ENCODE results near the gene GLYATL3. TPM values are rescaled to one million over a fixed set of nuclear protein-coding genes. Genes with fewer than 3 reads are reported as not detected.

GLYATL3 gene
- total RNA-seq, 1 donor from 2014 or later, result not detected

DNA sequence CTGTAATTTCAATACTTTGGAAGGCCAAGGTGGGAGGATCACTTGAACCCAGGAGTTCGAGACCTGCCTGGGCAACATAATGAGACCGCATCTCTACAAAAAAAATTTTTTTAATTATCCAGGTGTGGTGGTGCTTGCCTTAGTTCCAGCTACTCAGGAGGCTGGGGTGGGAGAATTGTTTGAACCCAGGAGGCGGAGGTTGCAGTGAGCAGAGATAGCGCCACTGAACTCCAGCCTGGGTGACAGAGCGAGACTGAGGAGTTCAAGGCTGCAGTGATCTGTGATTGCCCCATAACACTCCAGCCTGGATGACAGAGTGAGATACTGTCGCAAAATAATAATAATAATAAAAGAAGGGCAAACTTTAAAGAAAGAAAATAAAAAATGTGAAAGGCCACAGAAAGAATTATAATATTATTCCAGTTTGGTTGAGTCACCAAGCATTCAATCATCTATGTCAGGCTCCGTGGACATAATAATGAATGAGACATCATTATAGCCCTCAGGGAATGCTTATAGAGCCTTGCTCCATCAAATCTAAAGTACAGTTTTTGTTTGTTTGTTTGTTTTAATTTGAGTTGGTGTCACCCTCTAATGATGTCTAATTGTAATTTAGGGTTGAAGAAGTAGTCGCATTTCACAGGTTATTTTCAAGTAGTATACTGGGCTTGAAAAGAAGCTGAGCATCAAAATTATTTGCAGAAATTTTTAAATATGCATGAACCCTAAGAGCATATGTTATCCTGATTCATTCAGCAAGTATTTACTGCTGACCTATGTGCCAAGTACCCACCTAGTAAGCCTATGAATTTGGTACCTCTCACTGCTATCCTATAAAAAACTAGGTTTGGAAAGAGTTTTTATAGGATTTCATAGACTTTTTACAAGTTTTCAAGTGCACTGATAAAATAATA lies 15.1 kb downstream of the GLYATL3 start:
- DNase-seq (ENCODE audit: low spot score), result no peak

DNA sequence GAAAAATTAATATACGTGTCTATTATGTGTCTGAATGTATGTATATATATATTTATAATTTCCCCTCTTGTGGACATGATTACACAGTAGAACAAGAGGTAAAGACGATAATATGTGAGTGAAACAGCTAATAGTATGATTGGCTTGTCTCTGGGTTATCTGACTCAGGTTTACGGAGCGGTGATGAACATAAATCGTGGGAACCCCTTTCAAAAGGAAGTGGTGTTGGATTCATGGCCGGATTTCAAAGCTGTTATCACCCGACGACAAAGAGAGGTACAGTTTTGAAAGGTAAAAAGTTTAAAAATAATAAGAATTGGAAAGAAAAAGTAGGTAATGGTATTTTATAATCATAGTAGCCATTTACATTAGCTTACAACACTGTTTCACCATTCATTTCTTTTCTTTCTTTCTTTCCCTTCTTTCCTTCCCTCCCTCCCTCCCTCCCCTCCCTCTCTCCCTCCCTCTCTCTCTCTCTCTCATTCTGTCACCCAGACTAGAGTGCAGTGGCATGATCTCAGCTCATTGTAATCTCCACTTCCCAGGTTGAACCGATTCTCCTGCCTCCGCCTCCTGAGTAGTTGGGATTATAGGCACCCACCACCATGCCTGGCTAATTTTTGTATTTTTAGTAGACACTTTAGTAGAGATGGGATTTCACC lies 15.9 kb downstream of the GLYATL3 start:
- no peak for DNase-seq (ENCODE audit: low spot score)

DNA sequence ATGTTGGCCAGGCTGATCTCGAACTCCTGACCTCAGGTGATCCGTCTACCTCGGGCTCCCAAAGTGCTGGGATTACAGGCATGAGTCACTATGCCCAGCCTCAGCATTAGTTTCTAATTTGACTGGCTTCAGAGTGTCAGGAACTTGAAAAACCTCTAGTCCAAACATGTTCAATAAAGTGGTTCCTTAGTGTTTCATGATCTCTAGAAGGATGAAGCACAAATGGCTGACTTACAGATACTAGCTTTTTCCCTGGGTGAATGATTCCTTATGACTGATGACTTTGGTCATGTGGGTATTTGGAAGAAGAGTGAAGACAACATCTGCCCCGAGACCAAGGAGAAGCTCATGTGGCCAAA lies 16.4 kb downstream of the GLYATL3 start:
- DNase-seq (ENCODE audit: low spot score), result no peak

DNA sequence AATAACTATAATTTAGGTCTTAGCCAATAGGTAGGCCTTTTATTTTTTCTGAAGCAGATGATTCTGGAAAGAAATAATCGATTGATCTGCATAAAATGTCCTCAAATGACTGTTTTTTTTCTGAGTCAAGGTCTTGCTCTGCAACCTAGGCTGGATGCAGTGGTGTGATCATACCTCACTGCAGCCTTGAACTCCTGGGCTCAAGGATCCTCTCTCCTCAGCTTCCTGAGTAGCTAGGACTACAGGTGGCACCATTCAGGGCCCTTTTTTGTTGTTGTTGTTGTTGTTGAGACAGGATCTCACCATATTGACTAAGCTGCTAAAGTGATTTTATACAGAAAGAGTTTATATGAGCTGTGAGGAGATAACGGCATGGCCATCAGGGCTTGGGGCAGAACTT lies 18.2 kb downstream of the GLYATL3 start:
- DNase-seq (ENCODE audit: low spot score), result no peak

DNA sequence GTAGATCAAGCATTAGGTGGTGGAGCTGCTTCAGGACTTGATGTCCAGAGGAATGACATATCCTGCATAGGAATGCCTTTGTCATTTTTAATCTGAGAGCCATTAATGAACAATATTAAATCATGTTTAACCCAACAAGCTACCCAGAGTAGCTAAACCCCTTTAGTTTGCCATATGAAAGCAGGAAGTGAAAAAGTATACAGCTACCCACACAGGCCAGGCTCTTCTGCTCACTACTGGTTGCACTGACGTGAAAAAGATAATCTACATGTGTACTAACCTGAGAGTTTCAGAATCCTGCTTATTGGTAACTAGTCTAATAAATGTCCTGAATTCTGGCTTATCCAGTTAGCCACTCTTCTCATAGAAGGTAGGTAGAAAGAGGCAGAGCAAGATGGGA lies 19.9 kb downstream of the GLYATL3 start:
- no peak for DNase-seq (ENCODE audit: low spot score)

DNA sequence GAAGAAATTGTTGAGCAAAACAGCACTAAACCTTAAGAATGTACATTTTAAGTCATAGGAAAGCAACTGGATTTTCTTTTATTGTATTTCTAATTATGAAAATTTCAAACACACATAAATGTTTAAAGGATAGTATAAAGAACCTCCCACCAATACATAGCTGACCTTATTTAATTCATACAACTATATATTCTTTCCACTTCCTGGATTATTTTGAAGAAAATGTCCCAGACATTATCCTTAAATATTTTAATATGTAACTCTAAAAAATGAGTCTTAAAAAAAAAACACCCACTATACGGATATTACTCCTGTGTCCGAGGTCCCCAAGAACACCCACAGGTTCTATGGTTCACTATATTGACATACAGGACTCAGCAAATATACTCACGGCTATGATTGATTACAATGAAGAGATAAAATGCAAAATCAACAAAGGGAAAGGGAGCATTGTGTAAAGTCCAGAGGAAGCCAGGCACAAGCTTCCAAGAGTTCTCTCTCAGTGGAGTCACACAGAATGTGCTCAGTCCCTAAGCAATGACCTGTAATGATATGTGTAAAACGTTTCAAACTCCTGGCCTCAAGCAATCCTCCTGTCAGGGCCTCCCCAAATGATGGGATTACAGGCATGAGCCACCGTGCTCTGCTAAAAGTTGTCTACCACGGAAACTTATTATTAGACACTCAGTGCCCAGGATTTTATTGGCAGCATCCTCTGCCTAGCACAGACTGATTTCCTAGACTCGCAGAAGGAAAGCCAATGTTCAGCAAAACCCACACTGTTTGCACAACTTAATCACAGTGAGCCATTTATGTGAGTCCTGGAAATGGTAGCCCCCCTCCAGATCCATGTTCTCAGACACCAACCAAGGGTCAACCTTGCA lies 23.2 kb downstream of the GLYATL3 start:
- no peak for DNase-seq (ENCODE audit: low spot score)

DNA sequence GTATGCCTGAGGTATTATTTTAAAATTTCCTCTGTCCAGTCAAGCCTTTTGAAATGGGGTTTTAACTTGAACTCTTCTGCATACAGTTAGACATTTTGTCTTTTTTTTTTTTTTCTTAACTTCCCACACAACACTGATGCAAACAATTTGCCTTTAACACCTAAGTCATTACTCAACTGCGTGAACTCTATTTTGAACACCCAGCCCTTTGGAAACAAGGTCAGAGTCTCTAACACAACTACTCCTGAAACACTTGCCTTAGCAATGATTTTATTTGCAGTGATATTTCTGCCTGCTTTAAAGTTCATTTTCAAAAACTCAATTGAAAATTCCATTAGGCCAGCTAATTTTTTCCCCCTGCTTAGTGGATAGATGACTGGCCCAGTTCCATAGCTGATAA lies 24.2 kb downstream of the GLYATL3 start:
- DNase-seq (ENCODE audit: low spot score), result no peak

DNA sequence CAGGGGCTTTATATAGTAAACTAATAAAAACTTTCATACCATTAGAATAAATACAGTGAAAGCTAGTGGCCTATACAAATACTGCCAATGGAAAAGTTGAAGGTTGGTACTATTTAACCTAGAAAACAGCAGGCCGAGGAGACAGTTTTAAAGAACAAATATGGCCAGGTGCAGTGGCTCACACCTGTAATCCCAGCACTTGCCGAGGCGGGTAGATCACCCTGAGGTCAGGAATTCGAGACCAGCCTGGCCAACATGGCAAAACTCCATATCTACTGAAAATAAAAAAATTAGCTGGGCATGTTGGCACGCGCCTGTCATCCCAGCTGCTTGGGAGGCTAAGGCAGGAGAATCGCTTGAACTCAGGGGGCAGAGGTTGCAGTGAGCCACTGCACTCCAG lies 24.8 kb downstream of the GLYATL3 start:
- no peak for DNase-seq (ENCODE audit: low spot score)

DNA sequence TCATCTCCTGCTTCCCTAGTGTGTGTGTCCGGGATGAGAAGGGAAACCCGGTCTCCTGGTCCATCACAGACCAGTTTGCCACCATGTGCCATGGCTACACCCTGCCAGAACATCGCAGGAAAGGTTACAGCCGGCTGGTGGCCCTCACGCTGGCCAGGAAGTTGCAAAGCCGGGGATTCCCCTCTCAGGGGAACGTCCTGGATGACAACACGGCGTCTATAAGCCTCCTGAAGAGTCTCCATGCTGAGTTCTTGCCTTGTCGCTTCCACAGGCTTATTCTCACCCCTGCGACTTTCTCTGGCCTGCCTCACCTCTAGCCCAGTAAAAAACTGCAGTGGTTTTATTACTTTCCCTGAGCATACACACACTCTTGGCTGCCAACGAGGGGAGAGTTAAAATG lies 26.9 kb downstream of the GLYATL3 start:
- DNase-seq (ENCODE audit: low spot score), result no peak

DNA sequence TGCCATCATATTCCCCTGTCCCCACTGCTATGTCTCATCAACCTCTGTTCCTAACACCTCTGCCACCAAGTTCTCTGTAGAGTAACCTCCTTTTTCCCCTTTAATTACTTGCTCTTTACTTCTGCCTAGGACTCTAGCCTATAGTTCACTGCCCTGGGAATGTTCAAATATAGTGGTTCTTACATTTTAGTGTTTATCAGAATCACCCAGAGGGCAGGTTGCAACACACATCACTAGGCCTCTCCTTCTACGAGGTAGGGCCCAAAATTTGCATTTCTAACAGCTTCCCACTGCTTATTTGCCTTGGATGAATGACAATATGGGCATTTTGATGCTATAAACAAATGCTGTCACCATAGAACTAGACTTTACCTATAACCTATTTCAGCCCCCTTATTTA lies 27.6 kb downstream of the GLYATL3 start:
- no peak for DNase-seq (ENCODE audit: low spot score)

DNA sequence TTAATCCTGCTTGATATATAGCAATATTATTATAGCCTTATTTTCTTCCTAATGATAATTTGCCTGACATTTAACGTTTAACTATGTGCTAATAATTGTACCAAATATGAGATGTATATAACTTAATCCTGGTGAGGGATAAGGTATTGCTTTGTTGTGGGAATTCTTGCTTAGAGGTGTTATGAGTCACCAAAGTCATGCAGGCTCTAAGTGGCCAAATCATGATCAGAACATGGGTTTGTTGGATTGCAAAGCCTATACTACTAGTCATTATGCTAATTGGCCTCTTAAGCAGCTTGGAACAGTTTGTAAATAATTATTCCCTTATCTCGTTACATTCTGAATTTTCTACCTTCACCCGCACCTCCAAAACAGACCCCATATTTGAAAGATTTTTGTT lies 28.8 kb downstream of the GLYATL3 start:
- DNase-seq (ENCODE audit: low spot score), result no peak

DNA sequence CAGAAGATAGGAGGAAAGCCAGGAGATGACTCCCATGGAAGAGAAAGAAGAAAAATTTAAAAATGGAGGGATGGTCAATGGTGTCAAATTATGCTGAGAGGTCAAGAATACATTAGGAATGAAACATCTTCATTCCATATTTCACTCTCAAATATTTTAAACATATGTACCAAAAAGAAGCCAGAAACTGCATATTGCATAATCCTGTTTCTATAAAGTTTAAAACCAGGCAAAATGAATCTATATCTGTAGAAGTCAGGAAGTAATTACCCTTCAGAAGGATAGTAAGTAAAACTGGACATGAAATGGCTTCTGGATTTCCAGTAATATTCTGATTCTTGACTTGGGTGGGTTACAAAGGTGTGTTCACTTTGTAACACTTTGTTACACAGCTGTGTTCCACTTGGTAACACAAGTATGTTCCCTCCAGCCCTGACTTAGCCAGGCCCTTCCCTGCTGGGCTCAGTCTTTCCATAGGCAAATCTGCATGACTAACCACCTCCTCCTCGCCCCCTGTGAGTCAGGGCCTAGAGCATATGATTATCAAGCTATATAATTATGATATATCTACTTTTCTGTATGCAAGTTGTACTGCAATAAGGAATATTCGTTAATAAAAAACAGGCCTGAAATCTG lies 30.5 kb downstream of the GLYATL3 start:
- DNase-seq (ENCODE audit: low spot score), result no peak

DNA sequence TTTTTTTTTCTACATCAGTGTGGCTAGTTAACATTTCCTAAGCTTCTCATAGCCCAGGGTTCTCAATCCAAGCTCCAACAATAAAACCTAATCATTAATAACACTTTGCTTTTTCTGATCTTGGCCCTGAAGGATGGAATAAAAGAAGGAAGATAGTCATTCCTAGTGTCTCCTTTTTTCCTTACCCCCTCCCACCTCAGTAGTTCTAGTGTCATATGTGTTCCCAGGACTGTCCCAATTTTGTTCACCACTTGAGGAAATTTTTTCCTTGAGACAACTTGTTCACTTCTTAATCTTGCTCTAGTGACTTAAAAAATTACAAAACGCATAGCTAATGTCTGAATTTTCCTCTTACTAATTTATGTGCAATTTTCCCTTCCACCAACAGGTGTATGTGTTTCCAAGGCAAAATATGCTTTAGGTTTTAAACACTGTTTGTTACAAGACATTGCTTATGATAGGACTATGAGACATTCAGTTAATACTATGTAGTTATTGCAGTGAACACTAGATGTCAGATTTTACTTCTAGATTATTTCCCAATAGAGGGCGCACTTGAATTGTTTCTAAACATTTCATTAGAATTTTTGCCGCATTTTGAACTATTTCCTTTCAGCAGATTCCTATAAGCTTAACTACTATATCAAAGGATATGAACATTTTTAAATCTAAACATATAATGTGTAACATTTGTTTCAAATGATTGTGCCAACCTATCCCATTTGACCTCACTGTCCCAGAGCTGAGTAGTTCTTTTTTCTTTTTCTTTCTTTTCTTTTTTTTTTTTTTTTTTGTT lies 32.2 kb downstream of the GLYATL3 start:
- no peak for DNase-seq (ENCODE audit: low spot score)

DNA sequence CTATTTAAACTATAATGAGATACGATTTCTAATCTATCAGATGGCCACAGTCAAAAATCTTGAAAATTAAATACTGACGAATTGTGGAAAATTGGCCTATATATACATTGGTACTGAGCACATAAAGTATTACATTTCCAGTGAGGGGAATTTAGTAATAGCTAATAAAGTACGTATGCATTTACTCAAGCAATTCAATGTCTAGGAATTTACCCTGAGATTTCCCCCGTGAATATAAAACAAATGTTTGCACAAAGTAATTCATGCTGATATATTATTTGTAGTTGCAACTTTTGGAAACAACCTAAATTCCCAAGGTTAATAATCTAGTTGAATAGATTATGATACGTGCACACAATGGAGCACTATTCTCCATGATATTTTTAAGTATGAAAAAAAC lies 36.1 kb downstream of the GLYATL3 start:
- DNase-seq (ENCODE audit: low spot score), result no peak

DNA sequence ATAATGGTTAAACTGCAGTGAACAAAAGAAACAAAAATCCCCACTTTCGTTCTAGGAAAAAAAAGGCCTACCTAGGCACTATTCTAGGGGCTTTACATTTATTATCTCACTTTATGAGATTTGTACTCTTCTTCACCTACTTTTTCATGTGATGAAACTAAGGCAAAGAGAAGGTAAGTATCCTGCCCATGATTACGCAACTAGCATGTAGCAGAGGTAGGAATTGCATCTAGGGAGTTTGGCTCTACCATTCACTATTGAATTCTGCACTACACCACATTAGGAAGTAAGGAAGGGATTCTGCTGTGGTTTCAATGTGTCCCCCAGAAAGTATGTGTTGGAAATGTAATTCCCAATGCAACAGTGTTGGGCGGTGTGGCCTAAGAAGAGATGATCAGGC lies 39.4 kb downstream of the GLYATL3 start:
- no peak for DNase-seq (ENCODE audit: low spot score)

DNA sequence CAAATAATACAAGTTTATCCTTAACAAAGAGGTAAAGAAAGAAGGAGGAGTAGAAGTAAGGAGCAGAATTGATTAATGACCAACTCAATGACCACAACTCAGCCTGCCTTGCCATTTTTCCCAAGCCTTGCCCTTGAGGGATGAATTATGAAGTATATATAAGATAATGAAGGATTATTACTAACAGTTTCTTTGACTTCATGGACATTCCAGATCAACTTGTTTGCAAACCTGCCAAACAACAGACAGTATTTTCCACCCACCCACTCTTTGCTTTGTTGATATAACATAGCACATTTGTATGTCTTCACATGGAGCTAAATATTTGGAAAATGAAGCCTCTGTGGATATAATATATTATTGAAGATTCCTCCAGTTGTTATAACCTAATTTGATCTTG lies 40.9 kb downstream of the GLYATL3 start:
- no peak for DNase-seq (ENCODE audit: low spot score)

DNA sequence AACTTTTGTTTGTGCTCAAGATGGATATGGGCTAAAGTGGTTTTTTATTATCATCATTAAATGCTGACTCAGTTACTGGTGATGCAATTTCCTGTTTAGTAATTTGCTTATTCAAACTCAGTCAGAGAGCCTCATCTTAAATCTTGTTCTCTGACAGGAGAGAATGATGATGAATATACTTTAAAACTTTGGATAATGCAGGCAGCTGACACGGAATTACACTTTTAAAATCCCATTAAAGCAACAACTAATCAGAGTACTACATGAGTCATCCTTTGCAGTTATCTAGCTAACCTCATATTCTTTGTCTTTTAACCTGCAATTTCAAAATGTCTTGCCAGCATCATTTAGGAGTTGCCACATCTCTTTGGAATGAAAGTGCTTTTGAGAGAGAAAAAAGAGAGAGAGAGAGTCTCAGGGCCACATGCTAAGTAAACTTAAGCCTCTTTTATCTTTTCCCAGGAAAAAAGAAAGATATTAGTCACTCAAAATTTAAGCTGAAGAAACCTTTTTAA lies 41.5 kb downstream of the GLYATL3 start:
- DNase-seq (ENCODE audit: low spot score), result no peak

DNA sequence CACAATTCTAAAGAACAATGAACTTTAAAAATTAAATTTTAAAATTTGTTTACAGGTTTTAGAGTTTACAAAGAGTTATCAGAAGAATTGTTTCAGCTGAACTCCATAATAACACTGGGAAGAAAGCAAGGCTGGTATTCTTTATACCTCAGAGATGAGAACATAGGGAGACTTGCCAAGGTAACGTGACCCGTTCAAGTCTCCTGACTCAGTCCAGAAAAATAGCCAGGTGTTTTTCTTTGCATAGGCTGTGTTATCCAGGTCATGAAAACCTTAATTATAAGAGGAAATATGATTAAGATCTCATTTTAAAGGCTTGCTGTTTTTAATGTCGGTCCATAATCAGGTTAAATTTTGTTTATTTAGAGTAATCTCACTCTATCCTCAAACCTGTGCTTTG lies 42.2 kb downstream of the GLYATL3 start:
- DNase-seq (ENCODE audit: low spot score), result no peak

DNA sequence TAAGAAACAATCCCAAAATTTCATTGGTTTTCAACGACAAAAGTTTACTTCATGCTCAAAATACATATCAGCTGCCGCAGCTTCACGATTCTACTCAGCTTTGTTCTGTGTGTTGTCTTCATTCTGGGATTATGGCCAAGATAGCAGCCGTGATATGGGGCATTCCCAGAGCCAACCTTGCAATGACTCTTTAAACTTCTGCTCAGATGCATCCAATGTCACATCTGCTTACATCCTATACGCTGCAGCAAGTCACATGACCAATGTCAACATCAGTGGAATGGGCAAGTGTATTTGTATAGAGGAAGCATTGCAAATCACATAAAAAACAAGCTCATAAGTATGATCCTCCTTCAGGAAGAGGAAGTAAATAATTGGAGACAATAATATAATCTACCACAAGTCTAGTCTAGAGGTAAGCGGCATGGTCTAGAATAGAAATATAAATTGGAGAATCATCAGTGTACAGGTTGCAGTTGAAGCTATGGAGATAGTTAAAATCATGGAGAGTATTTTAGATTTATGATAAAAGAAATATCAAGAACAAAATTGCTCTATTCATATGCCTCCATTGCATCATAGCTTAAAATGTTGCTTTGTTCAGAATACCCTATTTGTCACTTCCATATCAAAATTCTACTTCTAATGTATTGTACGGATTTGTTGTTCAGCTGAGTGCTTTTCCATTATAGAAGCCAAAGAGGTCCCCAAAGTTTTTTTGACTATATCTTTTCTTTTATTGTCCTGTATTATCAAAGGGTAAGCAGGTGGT lies 43.5 kb downstream of the GLYATL3 start:
- DNase-seq (ENCODE audit: low spot score), result no peak

DNA sequence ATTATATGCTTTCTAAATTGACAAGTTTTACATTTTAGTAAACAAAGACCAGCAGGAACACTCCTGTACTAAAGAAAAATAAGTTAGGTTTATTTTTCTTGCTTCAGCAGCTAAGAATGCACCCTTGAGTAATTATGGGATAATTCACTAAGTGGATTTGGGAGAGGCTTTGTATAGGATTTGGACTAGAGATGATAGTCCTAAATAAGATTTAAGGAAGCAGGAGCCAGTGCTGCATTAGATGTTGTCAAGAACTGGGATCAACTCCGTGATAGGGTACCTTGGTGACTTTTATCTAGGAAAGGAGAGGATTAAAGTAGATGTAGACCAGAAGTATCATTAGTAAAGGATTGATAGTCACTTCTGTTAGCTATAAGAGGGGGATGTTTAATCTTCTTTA lies 46.6 kb downstream of the GLYATL3 start:
- DNase-seq (ENCODE audit: low spot score), result no peak
